Caki2 (cell line): ENCODE measurements around the gene PIK3R5. TPM values are rescaled to one million over a fixed set of nuclear protein-coding genes. Genes with fewer than 3 reads are reported as not detected.
"Not testable (repeated sequence)": the region's sequence is repeated elsewhere in the genome, so short reads cannot be mapped to it uniquely, and the experiment has no call there.

Experiments
- DNase-seq: peaks from one replicate; pipeline ENCODE4 v3.0.0-alpha.2; 2015; ENCODE audit warnings: low read depth
- in situ Hi-C: cut with HindIII; loops from 2 replicates; pipeline ENCODE4 v1.10.0; 2016; ENCODE audit warnings: low sequenced_read_pairs, low pct_unique_long_range_greater_than_20kb, mixed read lengths
- total RNA-seq: library from RNA; depleted of rRNA; stranded (reverse); fragments of >200 nt; shearing (Covaris generic); gene quantifications from 2 replicates; pipeline ENCODE4 v1.2.3, GENCODE V29; 2014; ENCODE audit warnings: low replicate concordance

The PIK3R5 gene
- total RNA-seq, 1 experiment from 2014 or later: 3.1 TPM

- in situ Hi-C loops: no loop called here
- DNase-seq: no peak
Observed at GRCh38 chr17:8857919-8858318, 107.6 kb downstream of the PIK3R5 start.

- in situ Hi-C loops: no loop called here
- DNase-seq: no peak
Observed at GRCh38 chr17:8856869-8857575, 108.5 kb downstream of the PIK3R5 start.

- DNase-seq, in situ Hi-C loops: not testable (repeated sequence)
Observed at GRCh38 chr17:8856205-8856603, 109.3 kb downstream of the PIK3R5 start.

GRCh38 chr17:8855477-8856204 lies 109.9 kb downstream of the PIK3R5 start:
- no peak for DNase-seq
- in situ Hi-C loops: no loop called here

GRCh38 chr17:8851600-8851999 lies 113.9 kb downstream of the PIK3R5 start:
- in situ Hi-C loops: no loop called here
- no peak for DNase-seq

- in situ Hi-C loops: no loop called here
- no peak for DNase-seq
Observed at GRCh38 chr17:8849311-8850041, 116.0 kb downstream of the PIK3R5 start.

- DNase-seq: no peak
- in situ Hi-C loops: no loop called here
Observed at GRCh38 chr17:8847891-8848290, 117.6 kb downstream of the PIK3R5 start.

GRCh38 chr17:8846768-8847211 lies 118.7 kb downstream of the PIK3R5 start:
- in situ Hi-C loops: no loop called here
- DNase-seq: peak; percentile 16

- in situ Hi-C loops: no loop called here
- no peak for DNase-seq
Observed at GRCh38 chr17:8844229-8845218, 121.0 kb downstream of the PIK3R5 start.

GRCh38 chr17:8843344-8843743 lies 122.2 kb downstream of the PIK3R5 start:
- DNase-seq: no peak
- in situ Hi-C loops: no loop called here

GRCh38 chr17:8841844-8842243 lies 123.7 kb downstream of the PIK3R5 start:
- in situ Hi-C loops: no loop called here
- DNase-seq: no peak

GRCh38 chr17:8839410-8839935 lies 126.0 kb downstream of the PIK3R5 start:
- DNase-seq: no peak
- in situ Hi-C loops: no loop called here

GRCh38 chr17:8838551-8839095 lies 126.9 kb downstream of the PIK3R5 start:
- no peak for DNase-seq
- in situ Hi-C loops: no loop called here

GRCh38 chr17:8837563-8838075 lies 127.9 kb downstream of the PIK3R5 start:
- in situ Hi-C loops: no loop called here
- DNase-seq: no peak

- no peak for DNase-seq
- in situ Hi-C loops: no loop called here
Observed at GRCh38 chr17:8836821-8837562, 128.5 kb downstream of the PIK3R5 start.

- in situ Hi-C loops: no loop called here
- DNase-seq: no peak
Observed at GRCh38 chr17:8835631-8836364, 129.7 kb downstream of the PIK3R5 start.
